Measurements from ENCODE around the gene TSPAN2. TPM values are rescaled to one million over a fixed set of nuclear protein-coding genes. Genes with fewer than 3 reads are reported as not detected.
"Not testable (repeated sequence)": the region's sequence is repeated elsewhere in the genome, so short reads cannot be mapped to it uniquely, and the experiment has no call there.

TSPAN2 gene
- total RNA-seq, 1 donor from 2014 or later: 7.8 TPM

- H3K4me3 ChIP-seq (ENCODE audit: low read depth, low read length): no peak overlapping the region
- TF ChIP-seq CTCF (IDR thresholded peaks at IDR 0.05; ENCODE audit: insufficient read depth, low read length, poor library complexity, severe bottlenecking): no peak
- no peaks in the 10 kb centered on the region for H3K36me3 ChIP-seq (ENCODE audit: control insufficient read depth, insufficient read depth, low read length)
- no peak for DNase-seq (ENCODE audit: low read depth)
- H3K27me3 ChIP-seq (ENCODE audit: control insufficient read depth, insufficient read depth, low read length): no peaks in the 10 kb centered on the region
Observed at GRCh38 chr1:115021145-115021544, 68.2 kb downstream of the TSPAN2 start.

GRCh38 chr1:115019549-115019948 lies 69.8 kb downstream of the TSPAN2 start:
- not testable (repeated sequence) for H3K27me3 ChIP-seq (ENCODE audit: control insufficient read depth, insufficient read depth, low read length); H3K4me3 ChIP-seq (ENCODE audit: low read depth, low read length); DNase-seq (ENCODE audit: low read depth); H3K36me3 ChIP-seq (ENCODE audit: control insufficient read depth, insufficient read depth, low read length)

- no peak for TF ChIP-seq CTCF (IDR thresholded peaks at IDR 0.05; ENCODE audit: insufficient read depth, low read length, poor library complexity, severe bottlenecking)
- Histone ChIP-seq H3K36me3 (ENCODE audit: control insufficient read depth, insufficient read depth, low read length) (no peaks in the 10 kb centered on the region), H3K27me3 (ENCODE audit: control insufficient read depth, insufficient read depth, low read length) (no peaks in the 10 kb centered on the region), H3K4me3 (ENCODE audit: low read depth, low read length) (no peak overlapping the region)
- DNase-seq (ENCODE audit: low read depth): no peak
Observed at GRCh38 chr1:115013792-115014191, 75.5 kb downstream of the TSPAN2 start.

GRCh38 chr1:115012434-115012833 lies 76.9 kb downstream of the TSPAN2 start:
- no peak for TF ChIP-seq CTCF (IDR thresholded peaks at IDR 0.05; ENCODE audit: insufficient read depth, low read length, poor library complexity, severe bottlenecking)
- Histone ChIP-seq H3K27me3 (ENCODE audit: control insufficient read depth, insufficient read depth, low read length) (no peaks in the 10 kb centered on the region), H3K36me3 (ENCODE audit: control insufficient read depth, insufficient read depth, low read length) (no peaks in the 10 kb centered on the region), H3K4me3 (ENCODE audit: low read depth, low read length) (no peak overlapping the region)
- no peak for DNase-seq (ENCODE audit: low read depth)

GRCh38 chr1:115012006-115012405 lies 77.3 kb downstream of the TSPAN2 start:
- Histone ChIP-seq H3K4me3 (ENCODE audit: low read depth, low read length) (no peak overlapping the region), H3K36me3 (ENCODE audit: control insufficient read depth, insufficient read depth, low read length) (no peaks in the 10 kb centered on the region), H3K27me3 (ENCODE audit: control insufficient read depth, insufficient read depth, low read length) (no peaks in the 10 kb centered on the region)
- no peak for TF ChIP-seq CTCF (IDR thresholded peaks at IDR 0.05; ENCODE audit: insufficient read depth, low read length, poor library complexity, severe bottlenecking)
- DNase-seq (ENCODE audit: low read depth): no peak

GRCh38 chr1:115006191-115006590 lies 83.1 kb downstream of the TSPAN2 start:
- no peaks in the 10 kb centered on the region for H3K27me3 ChIP-seq (ENCODE audit: control insufficient read depth, insufficient read depth, low read length)
- no peak for DNase-seq (ENCODE audit: low read depth)
- H3K36me3 ChIP-seq (ENCODE audit: control insufficient read depth, insufficient read depth, low read length): no peaks in the 10 kb centered on the region
- H3K4me3 ChIP-seq (ENCODE audit: low read depth, low read length): no peak overlapping the region
- TF ChIP-seq CTCF (IDR thresholded peaks at IDR 0.05; ENCODE audit: insufficient read depth, low read length, poor library complexity, severe bottlenecking): no peak

Other genes starting within 250 kb of the TSPAN2 start
- gene SYCP1, start 234.6 kb downstream of the TSPAN2 start, total RNA-seq: 0.07 and 0.17 TPM in 2 replicates
- gene TSHB, start 59.7 kb downstream of the TSPAN2 start, total RNA-seq: not detected in 2 replicates
- 2.9 and 3.4 TPM in 2 replicates for gene NGF, start 248.7 kb upstream of the TSPAN2 start, total RNA-seq

All from kidney epithelial cell (primary cell).